Gastroesophageal sphincter (tissue), 4 donors: ENCODE data around the gene NOXO1. TPM values are rescaled to one million over a fixed set of nuclear protein-coding genes. Genes with fewer than 3 reads are reported as not detected.

Experiments
- ATAC-seq: fragments of 150-250 bp; one replicate; pipeline ENCODE4 v1.9.1; 2016; ENCODE audit warnings: mild to moderate bottlenecking, moderate library complexity
- H3K27ac ChIP-seq, 4 donors: fragments of 200-600 bp; sonication (generic) in 3 of 4; 1 replicate in 3 of 4; 2 replicates in 1 of 4; pipeline ENCODE4 v1.5.1; 2016 to 2019
- H3K27me3 ChIP-seq: fragments of 200-600 bp; sonication (generic); one replicate; pipeline ENCODE4 v1.5.1; 2019
- H3K36me3 ChIP-seq, 2 donors: fragments of 200-600 bp; sonication (generic); one replicate each; pipeline ENCODE4 v1.5.1; 2019; ENCODE audit warnings: control low read depth in 1 of 2
- H3K4me1 ChIP-seq, 3 donors: fragments of 200-600 bp; sonication (generic); 1 replicate in 2 of 3; 2 replicates in 1 of 3; pipeline ENCODE4 v1.5.1; 2016 to 2019; ENCODE audit warnings: control low read depth in 2 of 3
- H3K4me3 ChIP-seq, 2 donors: fragments of 200-600 bp; sonication (generic); one replicate each; pipeline ENCODE4 v1.5.1; 2019; ENCODE audit warnings: mild to moderate bottlenecking in 1 of 2, moderate library complexity in 1 of 2
- H3K9me3 ChIP-seq, 3 donors: fragments of 200-600 bp; sonication (generic); one replicate each; pipeline ENCODE4 v1.5.1; 2017 to 2019; ENCODE audit warnings: control low read depth in 2 of 3
- EP300 ChIP-seq: sonication (generic); formaldehyde crosslinking; IDR thresholded peaks from one replicate; pipeline ENCODE4 v1.6.1; 2017; ENCODE audit warnings: antibody characterized with exemption, mild to moderate bottlenecking
- POLR2A ChIP-seq, 2 donors: fragments of 450-650 bp; IDR thresholded peaks; one replicate each; pipeline ENCODE4 v1.6.1; 2017; ENCODE audit warnings: antibody characterized with exemption in 2 of 2, mild to moderate bottlenecking in 2 of 2, moderate library complexity in 1 of 2
- POLR2AphosphoS5 ChIP-seq: sonication (generic); formaldehyde crosslinking; IDR thresholded peaks from one replicate; pipeline ENCODE4 v1.6.1; 2017; ENCODE audit warnings: antibody characterized with exemption
- WGBS, 2 donors: methylation state at CpG; one replicate each; pipeline ENCODE4 v1.1.5; 2018; ENCODE audit warnings: low coverage in 1 of 2; 5-methylcytosine and 5-hydroxymethylcytosine counted together
- total RNA-seq, 4 donors: library from RNA; depleted of rRNA; stranded (reverse); fragments of >200 nt; gene quantifications; one replicate each; pipeline ENCODE4 v1.1.0, GENCODE V29; 2016
- TF ChIP-seq, protein P1 (sequence below), 4 experiments: fragments of 200-600 bp in 2 of 4; fragments of 450-650 bp in 2 of 4; sonication (generic) in 1 of 4; IDR thresholded peaks; one replicate each; pipeline ENCODE4 v1.5.1; 2017 to 2019; ENCODE audit warnings: antibody characterized with exemption in 4 of 4, mild to moderate bottlenecking in 2 of 4, moderate library complexity in 2 of 4

The NOXO1 gene
- total RNA-seq, 4 donors from 2014 or later: 1.0 to 1.1 TPM; not detected in 2

DNA sequence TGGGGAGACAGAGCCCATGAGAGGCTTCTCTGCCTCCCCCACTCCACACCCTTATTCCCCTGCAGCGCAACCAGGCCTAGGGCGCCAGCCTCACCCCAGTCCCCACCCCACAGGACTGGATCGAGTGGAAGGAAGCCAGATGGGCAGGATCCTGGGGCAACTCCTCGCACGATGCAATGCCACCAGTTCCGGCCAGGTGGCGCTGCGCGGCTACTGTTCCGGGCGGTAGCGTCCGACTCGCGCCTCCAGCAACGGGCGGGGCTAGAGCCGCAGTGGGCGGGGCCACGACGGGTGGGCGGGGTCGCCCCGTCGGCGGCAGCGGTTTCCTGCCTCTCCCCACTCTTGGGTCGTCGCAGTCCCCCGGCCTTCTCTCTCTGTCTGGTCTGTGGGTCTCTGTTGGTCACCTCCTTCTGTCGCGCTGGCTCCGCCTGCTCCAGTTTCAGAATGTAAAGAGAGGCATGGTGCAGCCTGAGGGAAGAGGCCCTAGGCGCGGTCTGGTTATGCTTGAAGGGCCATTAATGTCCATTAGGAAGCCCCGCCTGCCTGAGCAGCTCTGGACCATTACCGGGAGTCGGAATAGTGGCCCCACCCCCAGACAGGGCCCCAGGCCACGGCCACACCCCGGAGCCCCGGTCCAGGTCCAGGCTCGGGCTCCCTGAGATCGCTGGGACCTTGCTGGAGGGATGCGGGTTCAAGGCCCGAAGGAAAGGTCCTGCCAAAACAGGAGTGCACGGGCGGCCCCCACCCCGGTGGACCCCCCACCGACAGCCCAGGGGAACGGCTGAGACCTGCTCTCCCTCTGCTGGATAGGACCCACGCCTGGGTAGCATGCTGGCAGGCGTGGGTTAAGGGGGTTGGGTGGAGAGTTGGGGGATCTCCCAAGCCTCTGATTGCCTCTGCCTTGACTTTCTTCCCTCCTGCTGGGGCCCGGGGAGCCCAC is 42.1 kb upstream of the NOXO1 start:
- Histone ChIP-seq H3K4me3 (peak overlapping the region in 1 of 2 donors; percentile 37), H3K27ac (peak overlapping the region in 3 of 4 donors; percentile 68 to 75 (median 75)), H3K9me3 (no peaks in the 10 kb centered on the region), H3K36me3 (no peaks in the 10 kb centered on the region), H3K4me1 (peaks cover 0 to 71% (median 34%) of the 10 kb centered on the region in 3 donors), H3K27me3 (peaks cover 44% of the 10 kb centered on the region)
- peak; percentile 83 for ATAC-seq
- TF ChIP-seq, protein P1, sequence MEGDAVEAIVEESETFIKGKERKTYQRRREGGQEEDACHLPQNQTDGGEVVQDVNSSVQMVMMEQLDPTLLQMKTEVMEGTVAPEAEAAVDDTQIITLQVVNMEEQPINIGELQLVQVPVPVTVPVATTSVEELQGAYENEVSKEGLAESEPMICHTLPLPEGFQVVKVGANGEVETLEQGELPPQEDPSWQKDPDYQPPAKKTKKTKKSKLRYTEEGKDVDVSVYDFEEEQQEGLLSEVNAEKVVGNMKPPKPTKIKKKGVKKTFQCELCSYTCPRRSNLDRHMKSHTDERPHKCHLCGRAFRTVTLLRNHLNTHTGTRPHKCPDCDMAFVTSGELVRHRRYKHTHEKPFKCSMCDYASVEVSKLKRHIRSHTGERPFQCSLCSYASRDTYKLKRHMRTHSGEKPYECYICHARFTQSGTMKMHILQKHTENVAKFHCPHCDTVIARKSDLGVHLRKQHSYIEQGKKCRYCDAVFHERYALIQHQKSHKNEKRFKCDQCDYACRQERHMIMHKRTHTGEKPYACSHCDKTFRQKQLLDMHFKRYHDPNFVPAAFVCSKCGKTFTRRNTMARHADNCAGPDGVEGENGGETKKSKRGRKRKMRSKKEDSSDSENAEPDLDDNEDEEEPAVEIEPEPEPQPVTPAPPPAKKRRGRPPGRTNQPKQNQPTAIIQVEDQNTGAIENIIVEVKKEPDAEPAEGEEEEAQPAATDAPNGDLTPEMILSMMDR (IDR thresholded peaks at IDR 0.05): peak in 3 of 4 experiments; percentile 99
- TF ChIP-seq EP300 (no peak), POLR2A (IDR thresholded peaks at IDR 0.05) (no peak), POLR2AphosphoS5 (peak; percentile 47)
- 48% methylated on average over 8 of the region's 53 CpGs; no CpG with 5 or more reads in 1 of the 2 donors for WGBS, 2 donors

- H3K4me1 ChIP-seq: peaks cover 0 to 64% (median 29%) of the 10 kb centered on the region in 3 donors
- peak overlapping the region in 1 of 2 donors; percentile 37 for H3K4me3 ChIP-seq
- ATAC-seq: peak; percentile 8
- H3K36me3 ChIP-seq: no peaks in the 10 kb centered on the region
- H3K27ac ChIP-seq: peak overlapping the region in 2 of 4 donors; percentile 75
- TF ChIP-seq, protein P1 (IDR thresholded peaks at IDR 0.05): no peak
- no peak for TF ChIP-seq EP300
- no peak for TF ChIP-seq POLR2AphosphoS5
- TF ChIP-seq POLR2A (IDR thresholded peaks at IDR 0.05): no peak
- peaks cover 50% of the 10 kb centered on the region for H3K27me3 ChIP-seq
- no peaks in the 10 kb centered on the region for H3K9me3 ChIP-seq
- WGBS, 2 donors: no CpG with 5 or more reads among the region's 14 CpGs
Measured at GRCh38 chr16:2022723-2023091, 41.4 kb upstream of the NOXO1 start.

- TF ChIP-seq POLR2AphosphoS5 (no peak), POLR2A (IDR thresholded peaks at IDR 0.05) (no peak), EP300 (no peak)
- TF ChIP-seq, protein P1 (IDR thresholded peaks at IDR 0.05): no peak
- H3K9me3 ChIP-seq: no peaks in the 10 kb centered on the region
Measured at GRCh38 chr16:2019921-2020831, 38.9 kb upstream of the NOXO1 start.

GRCh38 chr16:2019518-2019920 is 38.2 kb upstream of the NOXO1 start, which contains the start of gene NPW:
TSS of gene NPW (plus strand) at chr16:2019785.
- H3K36me3 ChIP-seq: no peaks in the 10 kb centered on the region
- H3K27me3 ChIP-seq: peaks cover 63% of the 10 kb centered on the region
- no peaks in the 10 kb centered on the region for H3K9me3 ChIP-seq
- TF ChIP-seq, protein P1 (IDR thresholded peaks at IDR 0.05): no peak
- TF ChIP-seq POLR2A (IDR thresholded peaks at IDR 0.05) (no peak), EP300 (no peak), POLR2AphosphoS5 (no peak)
- 7% methylated on average over 3 of the region's 33 CpGs; no CpG with 5 or more reads in 1 of the 2 donors for WGBS, 2 donors
- ATAC-seq: no peak
- peak within 1 kb of the TSS in 1 of 2 donors; percentile 16 for H3K4me3 ChIP-seq
- no peak within 1 kb of the TSS for H3K27ac ChIP-seq
- peaks cover 0 to 37% (median 19%) of the 10 kb centered on the region in 3 donors for H3K4me1 ChIP-seq

More at GRCh38 chr16:2019921-2020831, 38.9 kb upstream of the NOXO1 start:
- ATAC-seq: no peak
- Histone ChIP-seq H3K4me1 (peaks cover 0 to 40% (median 19%) of the 10 kb centered on the region in 3 donors), H3K27me3 (peaks cover 63% of the 10 kb centered on the region), H3K4me3 (peak overlapping the region in 1 of 2 donors; percentile 16), H3K36me3 (no peaks in the 10 kb centered on the region), H3K27ac (no peak overlapping the region)
- WGBS, 2 donors: 3% methylated on average over 6 of the region's 96 CpGs; no CpG with 5 or more reads in 1 of the 2 donors
